ENCODE data around the gene PPFIBP1.
"Not testable (repeated sequence)": the region's sequence is repeated elsewhere in the genome, so short reads cannot be mapped to it uniquely, and the experiment has no call there.

Gene PPFIBP1

GRCh38 chr12:27622436-27623195 lies 98.6 kb downstream of the PPFIBP1 start:
- no peak for DNase-seq (ENCODE audit: low read depth in 1 of 2, low spot score in 1 of 2)

GRCh38 chr12:27623645-27624044 lies 99.6 kb downstream of the PPFIBP1 start:
- no peak for DNase-seq (ENCODE audit: low read depth in 1 of 2, low spot score in 1 of 2)

GRCh38 chr12:27624586-27624985 lies 100.6 kb downstream of the PPFIBP1 start:
- DNase-seq (ENCODE audit: low read depth in 1 of 2, low spot score in 1 of 2): no peak

GRCh38 chr12:27627123-27627852 lies 103.3 kb downstream of the PPFIBP1 start:
- DNase-seq (ENCODE audit: low read depth in 1 of 2, low spot score in 1 of 2): no peak

- not testable (repeated sequence) for DNase-seq (ENCODE audit: low read depth in 1 of 2, low spot score in 1 of 2)
These were observed 104.0 kb downstream of the PPFIBP1 start for GRCh38 chr12:27627853-27628469.

GRCh38 chr12:27630219-27630618 lies 106.2 kb downstream of the PPFIBP1 start:
- DNase-seq (ENCODE audit: low read depth in 1 of 2, low spot score in 1 of 2): not testable (repeated sequence)

- DNase-seq (ENCODE audit: low read depth in 1 of 2, low spot score in 1 of 2): no peak
These were observed 107.4 kb downstream of the PPFIBP1 start for GRCh38 chr12:27631365-27631764.

GRCh38 chr12:27631813-27632491 lies 107.9 kb downstream of the PPFIBP1 start:
- DNase-seq (ENCODE audit: low read depth in 1 of 2, low spot score in 1 of 2): no peak

GRCh38 chr12:27635349-27635972 lies 111.5 kb downstream of the PPFIBP1 start:
- DNase-seq (ENCODE audit: low read depth in 1 of 2, low spot score in 1 of 2): no peak

- DNase-seq (ENCODE audit: low read depth in 1 of 2, low spot score in 1 of 2): not testable (repeated sequence)
These were observed 112.6 kb downstream of the PPFIBP1 start for GRCh38 chr12:27636569-27636968.

- DNase-seq (ENCODE audit: low read depth in 1 of 2, low spot score in 1 of 2): no peak
These were observed 113.5 kb downstream of the PPFIBP1 start for GRCh38 chr12:27637524-27637923.

- no peak for DNase-seq (ENCODE audit: low read depth in 1 of 2, low spot score in 1 of 2)
These were observed 115.3 kb downstream of the PPFIBP1 start for GRCh38 chr12:27639265-27639664.

- not testable (repeated sequence) for DNase-seq (ENCODE audit: low read depth in 1 of 2, low spot score in 1 of 2)
These were observed 116.7 kb downstream of the PPFIBP1 start for GRCh38 chr12:27640566-27641200.

GRCh38 chr12:27642361-27642760 lies 118.4 kb downstream of the PPFIBP1 start:
- not testable (repeated sequence) for DNase-seq (ENCODE audit: low read depth in 1 of 2, low spot score in 1 of 2)

GRCh38 chr12:27642892-27643291 lies 118.9 kb downstream of the PPFIBP1 start:
- not testable (repeated sequence) for DNase-seq (ENCODE audit: low read depth in 1 of 2, low spot score in 1 of 2)

- no peak for DNase-seq (ENCODE audit: low read depth in 1 of 2, low spot score in 1 of 2)
These were observed 120.3 kb downstream of the PPFIBP1 start for GRCh38 chr12:27644158-27644845.

GRCh38 chr12:27645671-27646070 lies 121.7 kb downstream of the PPFIBP1 start:
- DNase-seq (ENCODE audit: low read depth in 1 of 2, low spot score in 1 of 2): no peak

GRCh38 chr12:27646149-27646548 lies 122.1 kb downstream of the PPFIBP1 start:
- no peak for DNase-seq (ENCODE audit: low read depth in 1 of 2, low spot score in 1 of 2)

GRCh38 chr12:27650011-27650410 lies 126.0 kb downstream of the PPFIBP1 start:
- no peak for DNase-seq (ENCODE audit: low read depth in 1 of 2, low spot score in 1 of 2)

- DNase-seq (ENCODE audit: low read depth in 1 of 2, low spot score in 1 of 2): no peak
These were observed 127.2 kb downstream of the PPFIBP1 start for GRCh38 chr12:27651201-27651600.
